ENCODE measurements around the gene TMCC1.

GRCh38 chr3:129676985-129677384 lies 216.5 kb downstream of the TMCC1 start:
- no peak for TF ChIP-seq CTCF (IDR thresholded peaks at IDR 0.05)
- TF ChIP-seq POLR2A (IDR thresholded peaks at IDR 0.05), result no peak

Measured in right lobe of liver (tissue), 4 donors.